Stimulated activated CD8-positive, alpha-beta memory T cell treated with anti-CD3 and anti-CD28 coated beads, Interleukin-2, amount 100 ng/mL, for 1 hour (primary cell): ENCODE results near the gene CACNA1D.

Source experiments
- DNase-seq, 2 donors: peaks; one replicate each; pipeline ENCODE4 v3.0.0-alpha.2; 2020; ENCODE audit warnings: low read depth in 2 of 2

CACNA1D gene

DNA sequence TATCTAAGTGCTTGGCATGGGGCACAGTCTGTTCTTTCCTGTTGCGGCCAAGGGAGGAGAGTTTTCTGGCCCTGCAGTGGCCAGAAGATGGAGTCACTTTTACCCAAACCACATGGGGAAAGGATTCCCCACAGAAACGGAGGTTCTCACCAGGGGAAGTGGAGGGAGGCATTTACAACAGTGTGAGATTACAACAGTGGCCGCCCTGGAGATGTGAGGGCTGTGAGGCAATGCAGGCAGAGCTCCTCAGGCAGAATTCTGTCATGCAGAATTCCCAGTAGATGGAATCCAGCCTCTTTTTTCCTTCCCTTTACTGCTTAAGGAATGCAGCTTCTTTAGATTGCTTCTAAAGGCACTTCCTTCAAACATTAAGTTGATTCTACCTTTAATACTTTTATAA, 83.1 kb downstream of the CACNA1D start:
- no peak for DNase-seq

DNA sequence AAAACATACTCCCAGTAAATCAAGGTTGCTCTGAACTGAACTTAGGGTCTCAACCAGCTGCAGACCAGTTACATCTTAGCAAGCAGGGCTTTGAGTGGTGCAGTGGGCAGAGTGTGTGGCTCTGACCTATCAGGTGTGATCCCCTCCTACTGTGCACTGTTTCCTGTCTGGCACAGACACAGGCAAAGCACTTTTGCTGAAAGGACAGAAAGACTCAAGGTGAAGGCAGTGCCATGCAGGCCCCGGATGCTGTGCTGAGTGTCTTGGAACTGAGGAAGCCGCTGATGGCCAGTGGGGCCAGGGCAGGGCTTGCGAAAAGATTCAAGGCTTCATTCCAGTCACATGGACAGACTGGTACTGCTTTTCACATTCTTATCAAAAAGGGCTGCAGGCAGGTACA, 85.2 kb downstream of the CACNA1D start:
- no peak for DNase-seq

DNA sequence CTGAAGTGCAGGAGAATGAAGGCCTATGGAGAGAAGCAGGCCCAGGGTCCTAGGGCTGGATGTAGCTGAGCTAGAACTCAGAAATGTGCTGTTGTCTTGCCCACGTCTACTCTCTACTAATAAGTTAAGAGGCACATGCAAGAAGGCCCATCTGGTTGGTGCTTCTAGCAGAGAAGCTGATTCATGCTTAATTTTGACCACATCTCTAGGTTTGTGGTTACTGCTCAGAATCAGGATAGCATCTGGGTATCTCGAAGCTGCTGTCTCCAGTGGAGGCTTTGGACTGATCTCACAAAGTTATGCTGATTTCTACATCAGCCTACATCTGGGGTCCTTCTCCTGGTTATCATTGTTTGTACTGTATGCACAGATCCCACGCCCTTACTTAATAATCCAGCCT, 87.3 kb downstream of the CACNA1D start:
- no peak for DNase-seq

GRCh38 chr3:53583161-53583690, 88.8 kb downstream of the CACNA1D start:
- no peak for DNase-seq

DNA sequence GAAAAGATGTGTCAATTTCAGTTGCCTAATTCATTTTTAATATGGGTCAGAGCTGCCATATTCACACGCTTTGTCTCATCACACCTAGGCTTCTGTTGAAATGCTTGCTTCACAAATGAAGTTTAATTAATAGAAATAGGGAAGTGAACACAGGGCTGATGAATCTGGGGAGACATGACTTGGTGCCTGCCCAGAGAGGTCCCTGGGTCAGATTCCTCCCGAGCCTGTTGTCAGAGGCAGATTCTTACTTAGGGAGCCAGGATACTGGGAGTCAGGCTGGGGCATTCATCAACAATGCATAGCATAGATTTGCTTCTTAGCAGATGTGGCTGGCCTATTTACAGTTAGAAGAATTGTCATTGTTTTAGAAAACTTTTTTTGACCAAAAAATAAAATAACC, 90.6 kb downstream of the CACNA1D start:
- no peak for DNase-seq

DNA sequence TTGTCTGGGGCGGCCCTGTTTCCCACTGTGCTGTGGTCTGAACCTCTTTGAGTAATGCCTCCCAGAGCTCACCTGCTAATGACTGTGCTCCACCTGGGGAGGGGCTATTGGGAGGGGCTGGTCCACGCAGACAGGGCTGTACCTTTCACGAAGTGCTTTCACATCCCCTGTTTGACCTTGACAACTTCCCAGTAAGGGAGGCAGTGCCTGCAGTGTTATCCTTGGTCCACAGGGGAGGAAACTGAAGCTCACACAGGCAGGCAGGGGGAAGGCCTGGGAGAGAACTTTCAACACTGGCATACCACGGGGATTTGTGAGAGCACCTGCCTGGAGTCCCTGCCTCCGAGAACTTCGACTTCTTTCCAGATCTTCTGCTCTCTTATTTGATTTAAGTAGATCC, 91.2 kb downstream of the CACNA1D start:
- no peak for DNase-seq

GRCh38 chr3:53588122-53588521, 93.7 kb downstream of the CACNA1D start:
- DNase-seq: no peak

GRCh38 chr3:53589201-53589600, 94.8 kb downstream of the CACNA1D start:
- no peak for DNase-seq

GRCh38 chr3:53589806-53590205, 95.4 kb downstream of the CACNA1D start:
- no peak for DNase-seq

DNA sequence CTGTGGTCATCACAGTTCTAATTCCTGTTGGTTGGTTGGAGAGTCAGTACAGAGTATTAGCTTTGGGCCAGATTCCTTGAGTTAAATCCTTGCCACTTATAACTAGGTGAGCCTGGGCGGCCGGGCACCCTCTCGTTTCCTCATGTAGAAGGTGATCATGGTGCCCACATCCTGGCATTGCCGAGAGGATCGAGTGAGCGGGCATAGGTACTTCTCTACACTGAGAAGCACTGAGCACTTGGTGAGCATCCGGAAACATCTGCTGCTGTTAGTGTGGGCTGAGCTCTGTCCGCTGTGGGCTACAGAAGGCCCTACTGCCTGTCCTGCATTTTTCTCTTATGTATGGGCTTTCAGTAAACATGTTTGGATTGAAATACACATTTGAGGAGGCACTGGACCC, 96.2 kb downstream of the CACNA1D start:
- DNase-seq: no peak

- no peak for DNase-seq
Measured at GRCh38 chr3:53591646-53592045, 97.2 kb downstream of the CACNA1D start.

GRCh38 chr3:53592862-53593261, 98.5 kb downstream of the CACNA1D start:
- no peak for DNase-seq

GRCh38 chr3:53593611-53594010, 99.2 kb downstream of the CACNA1D start:
- no peak for DNase-seq

- no peak for DNase-seq
Measured at GRCh38 chr3:53594276-53594675, 99.9 kb downstream of the CACNA1D start.

DNA sequence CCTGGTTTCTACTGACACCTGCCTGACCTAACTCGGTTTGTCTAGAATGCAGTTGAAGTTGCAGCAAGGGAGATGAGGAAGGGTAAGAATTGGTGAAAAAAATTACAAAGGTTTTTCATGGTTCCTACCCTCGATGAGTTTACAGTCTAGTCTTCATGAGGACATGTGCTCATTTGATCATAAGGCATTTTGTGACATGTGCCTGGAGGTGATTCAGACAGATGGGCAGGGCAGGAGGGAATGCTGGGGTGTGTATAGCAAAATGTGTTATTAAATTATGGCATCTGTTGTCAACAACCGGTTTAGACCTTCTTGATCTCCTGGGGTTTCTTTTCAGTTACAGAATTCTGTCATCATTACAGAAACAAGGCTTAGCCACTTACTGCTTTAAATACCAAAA, 101.2 kb downstream of the CACNA1D start:
- no peak for DNase-seq

- DNase-seq: no peak
Measured at GRCh38 chr3:53597136-53597915, 102.9 kb downstream of the CACNA1D start.

DNA sequence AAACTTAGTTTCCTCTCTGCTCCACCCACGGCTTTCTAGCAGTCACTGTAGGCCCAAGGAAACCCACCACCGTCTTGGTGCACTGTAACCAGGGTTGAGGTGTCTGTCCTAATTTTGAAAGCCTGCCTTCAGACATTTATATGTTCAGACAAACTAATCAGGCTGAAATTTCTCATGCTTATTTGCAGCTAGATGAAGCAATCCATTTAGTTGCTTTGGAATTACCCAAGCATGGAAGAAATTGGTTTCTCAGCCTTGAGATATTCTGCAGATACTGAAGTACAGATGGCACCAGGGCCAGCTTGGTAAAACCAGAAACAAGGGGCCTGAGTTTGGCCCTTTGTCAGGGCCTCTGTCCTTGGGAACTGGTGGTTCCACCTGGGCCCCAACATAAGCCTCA, 105.4 kb downstream of the CACNA1D start:
- DNase-seq: no peak

DNA sequence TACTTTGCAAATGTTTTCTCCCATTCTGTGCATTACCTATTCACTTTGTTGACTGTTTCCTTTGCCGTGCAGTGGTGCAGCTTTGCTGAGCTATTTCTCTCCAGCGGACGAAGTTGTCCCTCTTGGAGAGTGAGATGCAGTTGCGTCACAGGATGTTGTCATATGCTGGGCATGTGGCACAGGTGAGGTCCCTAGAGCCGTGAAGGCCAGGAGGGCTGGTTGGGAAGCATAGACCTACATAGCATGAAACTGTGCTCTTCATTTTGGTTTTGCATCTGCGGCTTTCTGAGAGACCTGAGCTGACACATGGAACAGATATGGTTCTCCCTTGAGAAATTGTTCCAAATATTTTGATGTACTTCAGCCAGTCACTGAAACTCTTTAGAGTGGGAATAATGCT, 108.5 kb downstream of the CACNA1D start:
- DNase-seq: no peak

- no peak for DNase-seq
Measured at GRCh38 chr3:53604232-53604631, 109.8 kb downstream of the CACNA1D start.

DNA sequence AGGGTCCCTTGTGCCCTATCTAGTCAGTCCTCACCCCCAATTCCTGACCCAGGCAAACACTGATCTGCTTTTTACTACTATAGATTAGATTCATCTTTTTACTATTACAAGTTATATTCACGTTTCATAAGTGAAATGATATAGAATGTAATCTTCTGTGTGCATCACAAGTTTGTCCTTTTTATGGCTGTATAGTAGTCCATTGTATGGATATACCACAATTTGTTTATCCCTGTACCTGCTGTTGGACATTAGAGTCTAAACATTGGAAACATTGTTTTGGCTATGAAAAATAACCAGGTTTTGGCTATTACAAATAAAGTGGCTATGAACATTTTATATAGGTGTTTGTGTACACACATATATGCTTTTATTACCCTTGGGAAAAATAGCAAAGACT, 112.4 kb downstream of the CACNA1D start:
- no peak for DNase-seq

DNA sequence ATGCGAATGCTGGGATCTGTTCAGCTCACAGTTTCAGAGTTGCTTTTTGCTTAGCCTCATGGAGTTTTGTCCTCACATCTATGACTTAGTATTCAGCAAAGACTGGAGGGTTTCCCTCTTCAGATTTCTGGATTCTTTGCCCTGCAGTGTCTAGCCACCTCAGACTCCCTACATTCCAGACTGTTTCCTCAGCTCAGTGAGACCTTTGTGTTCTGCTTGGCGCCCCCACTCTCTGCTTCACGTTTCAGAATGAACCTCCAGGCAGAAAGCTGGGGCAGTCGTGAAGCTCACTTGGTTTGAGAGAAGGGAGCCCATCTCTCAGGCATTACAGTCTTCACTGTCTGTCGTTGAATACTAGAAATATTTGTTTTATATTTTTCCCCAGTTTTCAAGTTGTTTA, 118.1 kb downstream of the CACNA1D start:
- DNase-seq: no peak

- DNase-seq: no peak
Measured at GRCh38 chr3:53613125-53613524, 118.7 kb downstream of the CACNA1D start.

DNA sequence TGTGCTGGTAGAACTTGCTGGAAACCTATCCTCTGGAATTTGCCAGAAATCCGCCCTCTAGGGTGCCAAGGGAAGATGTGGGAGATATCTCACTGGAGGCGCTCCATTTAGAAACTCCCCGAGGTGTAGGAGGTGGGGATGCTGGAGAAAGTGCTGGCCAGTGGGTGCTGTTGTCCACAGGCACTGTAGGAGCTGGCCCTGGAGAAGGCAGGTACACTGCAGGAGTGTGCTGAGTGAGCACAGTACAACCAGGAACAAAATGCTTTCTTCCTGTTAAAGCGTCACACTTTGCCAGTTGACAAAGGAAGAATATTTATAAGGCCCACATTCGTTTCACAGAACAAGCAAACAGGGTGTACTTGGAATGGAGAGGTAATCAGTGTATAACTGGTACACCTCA, 119.9 kb downstream of the CACNA1D start:
- no peak for DNase-seq

DNA sequence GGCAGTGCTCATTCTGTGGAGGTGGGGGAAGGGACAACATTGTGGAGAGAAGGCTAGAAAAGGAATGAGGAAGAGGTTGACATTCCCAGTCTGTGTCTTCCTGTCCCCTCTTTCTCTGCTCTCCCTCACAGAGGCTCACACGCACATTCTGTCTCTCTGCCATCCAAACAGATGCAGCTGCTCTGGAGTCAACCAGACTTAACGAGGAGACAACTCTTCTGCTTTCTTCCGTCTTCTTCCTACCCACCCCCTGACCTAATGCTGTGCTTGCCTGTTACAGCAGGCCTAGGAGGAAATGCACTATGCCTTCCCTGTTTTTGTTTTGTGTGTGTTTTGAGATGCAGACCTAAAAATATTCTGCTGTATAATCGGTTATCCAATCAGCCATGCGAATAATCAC, 121.9 kb downstream of the CACNA1D start:
- no peak for DNase-seq
